ENCODE data around the gene CDH13. TPM values are rescaled to one million over a fixed set of nuclear protein-coding genes. Genes with fewer than 3 reads are reported as not detected.
A peak's percentile ranks its signal among the peaks of the same experiment; 100 is the strongest.

CDH13 gene
- total RNA-seq, 1 donor from 2014 or later = 2.3 TPM

GRCh38 chr16:83692224-83692623 lies 1065.5 kb downstream of the CDH13 start:
- Mint-ChIP-seq H3K27ac (ENCODE audit: unreplicated experiment) (no peak overlapping the region), H3K36me3 (ENCODE audit: low read depth, unreplicated experiment) (no peaks in the 10 kb centered on the region), H3K4me3 (ENCODE audit: unreplicated experiment) (no peak overlapping the region), H3K9me3 (ENCODE audit: unreplicated experiment) (no peaks in the 10 kb centered on the region), H3K27me3 (ENCODE audit: unreplicated experiment) (peaks cover 3% of the 10 kb centered on the region), H3K4me1 (ENCODE audit: unreplicated experiment) (peaks cover 9% of the 10 kb centered on the region)
- no peak for DNase-seq (ENCODE audit: low spot score)
- TF ChIP-seq, protein P1, sequence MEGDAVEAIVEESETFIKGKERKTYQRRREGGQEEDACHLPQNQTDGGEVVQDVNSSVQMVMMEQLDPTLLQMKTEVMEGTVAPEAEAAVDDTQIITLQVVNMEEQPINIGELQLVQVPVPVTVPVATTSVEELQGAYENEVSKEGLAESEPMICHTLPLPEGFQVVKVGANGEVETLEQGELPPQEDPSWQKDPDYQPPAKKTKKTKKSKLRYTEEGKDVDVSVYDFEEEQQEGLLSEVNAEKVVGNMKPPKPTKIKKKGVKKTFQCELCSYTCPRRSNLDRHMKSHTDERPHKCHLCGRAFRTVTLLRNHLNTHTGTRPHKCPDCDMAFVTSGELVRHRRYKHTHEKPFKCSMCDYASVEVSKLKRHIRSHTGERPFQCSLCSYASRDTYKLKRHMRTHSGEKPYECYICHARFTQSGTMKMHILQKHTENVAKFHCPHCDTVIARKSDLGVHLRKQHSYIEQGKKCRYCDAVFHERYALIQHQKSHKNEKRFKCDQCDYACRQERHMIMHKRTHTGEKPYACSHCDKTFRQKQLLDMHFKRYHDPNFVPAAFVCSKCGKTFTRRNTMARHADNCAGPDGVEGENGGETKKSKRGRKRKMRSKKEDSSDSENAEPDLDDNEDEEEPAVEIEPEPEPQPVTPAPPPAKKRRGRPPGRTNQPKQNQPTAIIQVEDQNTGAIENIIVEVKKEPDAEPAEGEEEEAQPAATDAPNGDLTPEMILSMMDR (IDR thresholded peaks at IDR 0.05; ENCODE audit: unreplicated experiment) = no peak

DNA sequence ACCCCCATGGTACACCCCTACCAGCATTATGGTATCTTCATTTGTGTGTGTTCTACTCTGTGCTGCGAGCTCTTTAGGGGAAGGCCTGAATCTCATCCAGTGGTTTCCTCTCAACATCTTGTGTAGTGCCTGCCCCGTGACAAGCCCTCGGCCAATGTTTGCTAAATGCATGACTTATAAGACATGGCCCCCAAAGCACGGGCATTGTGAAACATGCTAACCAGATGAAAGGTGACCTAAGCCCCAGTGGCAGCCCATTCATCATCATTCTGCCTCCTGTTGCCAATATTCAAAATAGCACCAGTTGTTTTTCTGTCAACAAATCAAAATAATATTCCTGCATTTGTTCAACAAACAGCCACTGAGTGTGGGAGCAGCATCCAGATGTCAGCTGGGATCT lies 1072.2 kb downstream of the CDH13 start:
- H3K4me1 Mint-ChIP-seq (ENCODE audit: unreplicated experiment) = no peaks in the 10 kb centered on the region
- DNase-seq (ENCODE audit: low spot score) = no peak
- TF ChIP-seq, protein P1 (IDR thresholded peaks at IDR 0.05; ENCODE audit: unreplicated experiment) = no peak
- H3K27me3 Mint-ChIP-seq (ENCODE audit: unreplicated experiment) = peaks cover 1% of the 10 kb centered on the region
- no peaks in the 10 kb centered on the region for H3K36me3 Mint-ChIP-seq (ENCODE audit: low read depth, unreplicated experiment)
- H3K4me3 Mint-ChIP-seq (ENCODE audit: unreplicated experiment) = no peak overlapping the region
- H3K9me3 Mint-ChIP-seq (ENCODE audit: unreplicated experiment) = no peaks in the 10 kb centered on the region
- H3K27ac Mint-ChIP-seq (ENCODE audit: unreplicated experiment) = no peak overlapping the region

- TF ChIP-seq, protein P1 (IDR thresholded peaks at IDR 0.05; ENCODE audit: unreplicated experiment) = no peak
- no peaks in the 10 kb centered on the region for H3K36me3 Mint-ChIP-seq (ENCODE audit: low read depth, unreplicated experiment)
- H3K27ac Mint-ChIP-seq (ENCODE audit: unreplicated experiment) = no peak overlapping the region
- no peak for DNase-seq (ENCODE audit: low spot score)
- H3K9me3 Mint-ChIP-seq (ENCODE audit: unreplicated experiment) = no peaks in the 10 kb centered on the region
- no peaks in the 10 kb centered on the region for H3K4me1 Mint-ChIP-seq (ENCODE audit: unreplicated experiment)
- H3K4me3 Mint-ChIP-seq (ENCODE audit: unreplicated experiment) = no peak overlapping the region
- peaks cover 1% of the 10 kb centered on the region for H3K27me3 Mint-ChIP-seq (ENCODE audit: unreplicated experiment)
These were observed 1073.0 kb downstream of the CDH13 start for GRCh38 chr16:83699817-83700216.

DNA sequence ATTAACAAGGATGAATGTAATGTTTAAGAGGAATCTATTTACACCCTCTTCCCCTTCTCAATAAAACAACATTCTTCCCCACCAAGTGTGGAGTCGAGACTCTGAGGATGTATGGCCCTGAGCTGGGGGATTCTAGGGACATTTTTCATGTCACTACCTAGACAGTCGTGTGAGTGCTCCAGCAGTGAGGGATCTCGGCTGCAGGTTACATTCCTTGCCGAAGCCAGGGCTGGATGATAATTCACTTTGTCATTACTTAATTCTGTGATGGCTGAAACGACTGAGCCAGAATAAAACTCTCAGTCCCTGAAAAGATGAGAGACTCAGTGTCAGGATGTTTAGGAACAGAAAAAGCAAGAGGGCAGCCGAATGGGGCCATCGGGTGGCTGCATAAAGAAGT lies 1074.1 kb downstream of the CDH13 start:
- peaks cover 1% of the 10 kb centered on the region for H3K27me3 Mint-ChIP-seq (ENCODE audit: unreplicated experiment)
- no peaks in the 10 kb centered on the region for H3K9me3 Mint-ChIP-seq (ENCODE audit: unreplicated experiment)
- no peak for DNase-seq (ENCODE audit: low spot score)
- no peaks in the 10 kb centered on the region for H3K4me1 Mint-ChIP-seq (ENCODE audit: unreplicated experiment)
- H3K27ac Mint-ChIP-seq (ENCODE audit: unreplicated experiment) = no peak overlapping the region
- no peaks in the 10 kb centered on the region for H3K36me3 Mint-ChIP-seq (ENCODE audit: low read depth, unreplicated experiment)
- TF ChIP-seq, protein P1 (IDR thresholded peaks at IDR 0.05; ENCODE audit: unreplicated experiment) = no peak
- H3K4me3 Mint-ChIP-seq (ENCODE audit: unreplicated experiment) = no peak overlapping the region

GRCh38 chr16:83701494-83701893 lies 1074.7 kb downstream of the CDH13 start:
- TF ChIP-seq, protein P1 (IDR thresholded peaks at IDR 0.05; ENCODE audit: unreplicated experiment) = no peak
- no peaks in the 10 kb centered on the region for H3K4me1 Mint-ChIP-seq (ENCODE audit: unreplicated experiment)
- no peak overlapping the region for H3K27ac Mint-ChIP-seq (ENCODE audit: unreplicated experiment)
- no peak overlapping the region for H3K4me3 Mint-ChIP-seq (ENCODE audit: unreplicated experiment)
- H3K27me3 Mint-ChIP-seq (ENCODE audit: unreplicated experiment) = peaks cover 1% of the 10 kb centered on the region
- H3K36me3 Mint-ChIP-seq (ENCODE audit: low read depth, unreplicated experiment) = no peaks in the 10 kb centered on the region
- H3K9me3 Mint-ChIP-seq (ENCODE audit: unreplicated experiment) = no peaks in the 10 kb centered on the region
- peak; percentile 76 for DNase-seq (ENCODE audit: low spot score)

All from endothelial cell (in vitro differentiated cells).